PC-3 (cell line): ENCODE results near the gene SERINC3.

Source experiments
- CTCF ChIP-seq: fragments of 300-600 bp; sonication (generic); conservative IDR thresholded peaks from 2 replicates; pipeline ENCODE4 v1.5.1; 2017; ENCODE audit warnings: antibody characterized with exemption, low read depth, mild to moderate bottlenecking, low read length
- EZH2 ChIP-seq: fragments of 300-600 bp; sonication (generic); IDR thresholded peaks from one replicate; pipeline ENCODE4 v1.6.1; 2017; ENCODE audit warnings: antibody characterized with exemption, mild to moderate bottlenecking, low read length; ENCODE audit not compliant: unreplicated experiment
- EZH2phosphoT487 ChIP-seq: fragments of 300-600 bp; sonication (generic); IDR thresholded peaks from 2 replicates; pipeline ENCODE4 v1.6.1; 2018; ENCODE audit warnings: mild to moderate bottlenecking, antibody characterized with exemption, low read length, borderline replicate concordance

GRCh38 chr20:44543358-44543757 is 21.5 kb upstream of the SERINC3 start:
- no peak for TF ChIP-seq CTCF
- no peak for TF ChIP-seq EZH2
- TF ChIP-seq EZH2phosphoT487 = no peak
